Measurements from ENCODE around the gene WDR41.
"Not testable (repeated sequence)": the region's sequence is repeated elsewhere in the genome, so short reads cannot be mapped to it uniquely, and the experiment has no call there.

The WDR41 gene, protein sequence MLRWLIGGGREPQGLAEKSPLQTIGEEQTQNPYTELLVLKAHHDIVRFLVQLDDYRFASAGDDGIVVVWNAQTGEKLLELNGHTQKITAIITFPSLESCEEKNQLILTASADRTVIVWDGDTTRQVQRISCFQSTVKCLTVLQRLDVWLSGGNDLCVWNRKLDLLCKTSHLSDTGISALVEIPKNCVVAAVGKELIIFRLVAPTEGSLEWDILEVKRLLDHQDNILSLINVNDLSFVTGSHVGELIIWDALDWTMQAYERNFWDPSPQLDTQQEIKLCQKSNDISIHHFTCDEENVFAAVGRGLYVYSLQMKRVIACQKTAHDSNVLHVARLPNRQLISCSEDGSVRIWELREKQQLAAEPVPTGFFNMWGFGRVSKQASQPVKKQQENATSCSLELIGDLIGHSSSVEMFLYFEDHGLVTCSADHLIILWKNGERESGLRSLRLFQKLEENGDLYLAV

GRCh38 chr5:77491783-77492652 lies at the start of gene WDR41:
WDR41 (minus strand) TSS chr5:77492316; CDS start chr5:77492220, 96 bp downstream.
- peak; percentile 66 for TF ChIP-seq CTCF (IDR thresholded peaks at IDR 0.05; ENCODE audit: low read length, missing control alignments)
- peak within 1 kb of the TSS; percentile 84 for H3K4me3 ChIP-seq (replicated peaks; ENCODE audit: low read depth, low read length)
- DNase-seq (ENCODE audit: low read depth): peak; percentile 96

- H3K4me3 ChIP-seq (replicated peaks; ENCODE audit: low read depth, low read length): no peak overlapping the region
- TF ChIP-seq CTCF (IDR thresholded peaks at IDR 0.05; ENCODE audit: low read length, missing control alignments): no peak
- DNase-seq (ENCODE audit: low read depth): no peak
These were observed 39.2 kb upstream of the WDR41 start for GRCh38 chr5:77531297-77531696.

DNA sequence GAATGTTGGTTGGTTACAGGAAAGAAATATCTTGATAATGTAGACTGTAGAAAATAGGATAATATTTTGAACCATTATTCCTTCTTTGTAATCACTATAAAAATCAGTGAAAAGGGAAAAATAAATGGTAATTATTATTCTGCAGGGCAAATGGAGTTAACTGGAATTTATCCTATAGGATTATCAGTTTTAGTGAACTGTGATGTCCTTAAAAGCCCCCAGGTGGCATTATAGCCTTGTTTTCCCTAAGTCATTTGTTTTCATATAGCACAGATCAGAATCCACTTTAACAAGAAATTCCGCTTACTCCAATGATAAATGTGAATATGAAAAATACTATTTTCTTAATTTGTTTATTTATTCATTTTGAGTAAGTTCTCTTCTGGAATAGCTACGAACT lies 26.2 kb upstream of the WDR41 start:
- TF ChIP-seq CTCF (IDR thresholded peaks at IDR 0.05; ENCODE audit: low read length, missing control alignments): peak; percentile 15
- no peak overlapping the region for H3K4me3 ChIP-seq (replicated peaks; ENCODE audit: low read depth, low read length)
- DNase-seq (ENCODE audit: low read depth): peak; percentile 20

DNA sequence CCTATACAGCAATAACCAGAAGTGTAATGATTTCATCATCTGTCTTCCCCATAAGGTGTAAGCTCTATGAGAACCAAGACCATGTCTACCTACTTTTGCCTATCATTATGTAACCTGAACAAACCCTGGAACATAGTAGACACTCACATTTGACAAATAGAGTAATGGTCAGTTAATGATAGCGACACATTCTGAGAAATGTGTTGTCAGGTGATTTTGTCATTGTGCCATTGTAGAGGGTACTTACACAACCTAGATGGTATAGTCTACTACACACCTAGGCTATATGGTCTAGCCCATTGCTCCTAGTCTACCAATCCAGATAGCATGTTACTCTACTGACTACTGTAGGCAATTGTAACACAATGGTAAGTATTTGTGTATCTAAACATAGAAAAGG lies 22.3 kb upstream of the WDR41 start:
- no peak for TF ChIP-seq CTCF (IDR thresholded peaks at IDR 0.05; ENCODE audit: low read length, missing control alignments)
- no peak overlapping the region for H3K4me3 ChIP-seq (replicated peaks; ENCODE audit: low read depth, low read length)
- no peak for DNase-seq (ENCODE audit: low read depth)

DNA sequence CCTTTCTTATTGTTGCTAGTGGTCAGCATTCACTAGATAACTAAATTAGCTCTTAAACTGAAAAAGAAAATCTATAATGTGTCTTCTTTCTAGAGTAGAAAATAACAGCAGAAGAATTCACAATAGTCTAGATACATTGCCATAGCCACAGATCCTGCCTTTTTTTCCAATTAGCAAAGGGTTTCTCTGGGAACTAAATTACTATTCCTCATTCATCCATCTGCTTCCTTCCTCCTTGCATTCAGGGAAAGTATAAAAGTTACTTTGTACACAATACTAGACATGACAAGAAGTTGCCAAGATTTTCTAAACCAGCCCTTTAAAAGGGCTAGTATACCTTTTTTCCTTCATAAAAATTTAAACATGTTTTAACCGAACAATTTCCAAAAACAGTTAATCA lies 21.2 kb upstream of the WDR41 start:
- DNase-seq (ENCODE audit: low read depth): no peak
- no peak overlapping the region for H3K4me3 ChIP-seq (replicated peaks; ENCODE audit: low read depth, low read length)
- no peak for TF ChIP-seq CTCF (IDR thresholded peaks at IDR 0.05; ENCODE audit: low read length, missing control alignments)

DNA sequence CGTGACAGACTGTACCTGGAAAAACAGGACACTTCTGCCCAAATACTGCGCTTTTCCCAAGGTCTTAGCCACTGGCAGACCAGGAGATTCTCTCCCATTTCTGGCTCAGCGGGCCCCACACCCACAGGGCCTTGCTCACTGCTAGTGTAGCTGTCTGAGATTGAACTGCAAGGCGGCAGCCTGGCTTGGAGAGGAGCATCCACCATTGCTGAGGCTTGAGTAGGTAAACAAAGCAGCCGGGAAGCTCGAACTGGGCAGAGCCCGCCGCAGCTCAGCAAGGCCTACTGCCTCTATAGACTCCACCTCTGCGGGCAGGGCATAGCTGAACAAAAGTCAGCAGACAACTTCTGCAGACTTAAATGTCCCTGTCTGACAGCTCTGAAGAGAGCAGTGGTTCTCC lies 9.0 kb upstream of the WDR41 start:
- not testable (repeated sequence) for DNase-seq (ENCODE audit: low read depth); H3K4me3 ChIP-seq (replicated peaks; ENCODE audit: low read depth, low read length)

GRCh38 chr5:77499973-77500372 lies 7.9 kb upstream of the WDR41 start:
- no peak for TF ChIP-seq CTCF (IDR thresholded peaks at IDR 0.05; ENCODE audit: low read length, missing control alignments)
- no peak overlapping the region for H3K4me3 ChIP-seq (replicated peaks; ENCODE audit: low read depth, low read length)
- DNase-seq (ENCODE audit: low read depth): no peak
